ENCODE measurements around the gene EXOC2.
A peak's percentile ranks its signal among the peaks of the same experiment; 100 is the strongest.

EXOC2 gene

GRCh38 chr6:692858-693722 lies at the start of gene EXOC2:
EXOC2 (minus strand) TSS chr6:693139; CDS start chr6:637818, 55,321 bp downstream.
- DNase-seq: peak; percentile 87

GRCh38 chr6:741410-742339 lies 48.7 kb upstream of the EXOC2 start:
- DNase-seq: no peak

GRCh38 chr6:736657-737446 lies 43.9 kb upstream of the EXOC2 start:
- DNase-seq: no peak

- no peak for DNase-seq
Observed at GRCh38 chr6:733431-734219, 40.7 kb upstream of the EXOC2 start.

- no peak for DNase-seq
Observed at GRCh38 chr6:731924-732323, 39.0 kb upstream of the EXOC2 start.

- no peak for DNase-seq
Observed at GRCh38 chr6:729606-730320, 36.8 kb upstream of the EXOC2 start.

- DNase-seq: no peak
Observed at GRCh38 chr6:727856-728255, 34.9 kb upstream of the EXOC2 start.

- DNase-seq: no peak
Observed at GRCh38 chr6:723540-723939, 30.6 kb upstream of the EXOC2 start.

GRCh38 chr6:722608-723007 lies 29.7 kb upstream of the EXOC2 start:
- no peak for DNase-seq

- peak; percentile 79 for DNase-seq
Observed at GRCh38 chr6:722077-722524, 29.2 kb upstream of the EXOC2 start.

GRCh38 chr6:718345-718744 lies 25.4 kb upstream of the EXOC2 start:
- no peak for DNase-seq

- DNase-seq: no peak
Observed at GRCh38 chr6:717135-717534, 24.2 kb upstream of the EXOC2 start.

GRCh38 chr6:715709-716491 lies 23.0 kb upstream of the EXOC2 start:
- DNase-seq: no peak

GRCh38 chr6:714100-714499 lies 21.2 kb upstream of the EXOC2 start:
- DNase-seq: no peak

GRCh38 chr6:713351-713750 lies 20.4 kb upstream of the EXOC2 start:
- no peak for DNase-seq

GRCh38 chr6:712805-713204 lies 19.9 kb upstream of the EXOC2 start:
- DNase-seq: no peak

GRCh38 chr6:711925-712324 lies 19.0 kb upstream of the EXOC2 start:
- no peak for DNase-seq

GRCh38 chr6:710601-711571 lies 17.9 kb upstream of the EXOC2 start:
- peak; percentile 73 for DNase-seq

- no peak for DNase-seq
Observed at GRCh38 chr6:709471-710056, 16.6 kb upstream of the EXOC2 start.

Measured in right forelimb (tissue), 1 donor.